Body of pancreas (tissue), 4 donors: ENCODE results near the gene RAB40C.

Experiments
- POLR2A ChIP-seq, 3 donors: fragments of 450-650 bp; IDR thresholded peaks; one replicate each; pipeline ENCODE4 v1.6.1; 2016; ENCODE audit warnings: antibody characterized with exemption in 3 of 3, mild to moderate bottlenecking in 2 of 3
- TF ChIP-seq, protein P1 (sequence below), 7 experiments: fragments of 450-650 bp in 4 of 7; fragments of 200-600 bp in 3 of 7; sonication (generic) in 3 of 7; IDR thresholded peaks; one replicate each; pipeline ENCODE4 v1.5.1; 2016 to 2019; ENCODE audit warnings: antibody characterized with exemption in 7 of 7

DNA sequence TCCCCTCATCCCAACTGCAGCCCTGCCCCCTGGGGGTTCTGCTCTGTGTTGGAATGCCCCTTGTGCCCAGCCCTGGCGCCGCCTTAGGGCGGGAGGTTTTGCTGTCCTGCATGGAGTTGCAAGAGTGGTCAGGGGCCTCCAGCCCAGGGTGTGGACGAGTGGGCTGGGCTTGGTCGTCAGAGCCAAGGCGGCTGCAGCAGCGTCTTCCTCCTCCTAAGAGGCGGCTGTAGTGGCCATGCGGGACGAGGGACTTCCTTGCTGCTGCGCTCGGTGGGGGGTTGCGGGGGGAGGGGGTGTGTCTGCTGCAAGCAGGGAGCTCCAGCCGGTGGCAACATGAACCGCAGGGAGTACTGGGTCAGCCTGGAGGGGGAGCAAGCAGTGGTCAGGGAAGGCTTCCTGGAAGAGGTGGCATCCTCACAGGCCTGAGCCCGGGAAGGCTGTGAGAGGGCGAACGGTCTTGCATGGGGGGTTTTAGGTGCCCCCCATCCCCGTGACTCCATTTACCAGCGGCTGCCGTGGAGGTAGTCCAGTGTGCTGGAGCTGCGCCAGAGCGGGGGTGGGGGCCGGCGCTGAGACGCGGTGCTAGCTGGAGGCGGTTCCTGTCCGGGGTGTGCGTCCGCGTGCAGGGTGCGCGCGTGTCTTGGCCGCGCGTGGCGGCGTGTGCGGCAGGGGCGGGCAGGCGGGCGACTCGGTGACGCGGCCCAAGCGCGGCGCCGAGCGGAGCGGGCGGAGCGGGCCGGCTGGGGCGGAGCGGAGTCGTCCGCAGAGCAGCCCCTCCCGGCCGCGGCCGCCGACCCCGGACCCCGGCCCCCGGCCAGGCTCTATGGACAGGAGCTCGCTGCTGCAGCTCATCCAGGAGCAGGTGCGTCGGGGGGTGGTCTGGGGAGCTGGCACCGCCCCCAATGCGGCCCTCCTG, 85.4 kb downstream of the RAB40C start, which contains the start of gene RHBDL1:
- no peak for TF ChIP-seq POLR2A (IDR thresholded peaks at IDR 0.05)
- TF ChIP-seq, protein P1, sequence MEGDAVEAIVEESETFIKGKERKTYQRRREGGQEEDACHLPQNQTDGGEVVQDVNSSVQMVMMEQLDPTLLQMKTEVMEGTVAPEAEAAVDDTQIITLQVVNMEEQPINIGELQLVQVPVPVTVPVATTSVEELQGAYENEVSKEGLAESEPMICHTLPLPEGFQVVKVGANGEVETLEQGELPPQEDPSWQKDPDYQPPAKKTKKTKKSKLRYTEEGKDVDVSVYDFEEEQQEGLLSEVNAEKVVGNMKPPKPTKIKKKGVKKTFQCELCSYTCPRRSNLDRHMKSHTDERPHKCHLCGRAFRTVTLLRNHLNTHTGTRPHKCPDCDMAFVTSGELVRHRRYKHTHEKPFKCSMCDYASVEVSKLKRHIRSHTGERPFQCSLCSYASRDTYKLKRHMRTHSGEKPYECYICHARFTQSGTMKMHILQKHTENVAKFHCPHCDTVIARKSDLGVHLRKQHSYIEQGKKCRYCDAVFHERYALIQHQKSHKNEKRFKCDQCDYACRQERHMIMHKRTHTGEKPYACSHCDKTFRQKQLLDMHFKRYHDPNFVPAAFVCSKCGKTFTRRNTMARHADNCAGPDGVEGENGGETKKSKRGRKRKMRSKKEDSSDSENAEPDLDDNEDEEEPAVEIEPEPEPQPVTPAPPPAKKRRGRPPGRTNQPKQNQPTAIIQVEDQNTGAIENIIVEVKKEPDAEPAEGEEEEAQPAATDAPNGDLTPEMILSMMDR (IDR thresholded peaks at IDR 0.05), result no peak
